SU-DHL-6 (cell line): ENCODE data around the gene TMA7.

Experiments used
- H2AFZ ChIP-seq: fragments of 200-600 bp; sonication (generic); 2 replicates; pipeline ENCODE4 v1.6.1; 2014; ENCODE audit warnings: low read depth, mild to moderate bottlenecking, moderate library complexity, mixed read lengths, antibody characterized with exemption, low read length; ENCODE audit not compliant: severe bottlenecking
- H3F3A ChIP-seq: fragments of 200-600 bp; shearing (Covaris generic); 2 replicates; pipeline ENCODE4 v1.6.0; 2016; ENCODE audit warnings: antibody characterized with exemption, mild to moderate bottlenecking; ENCODE audit not compliant: insufficient read depth
- H3K27ac ChIP-seq: fragments of 200-600 bp; sonication (generic); 2 replicates; pipeline ENCODE4 v1.5.1; 2016; ENCODE audit warnings: low read depth, mild to moderate bottlenecking, low read length, moderate library complexity, mixed read lengths
- H3K27me3 ChIP-seq: fragments of 200-600 bp; sonication (generic), shearing (Covaris generic); 2 replicates; pipeline ENCODE4 v1.6.0; 2014; ENCODE audit warnings: mild to moderate bottlenecking, low read length
- H3K36me3 ChIP-seq: fragments of 200-600 bp; sonication (generic); 2 replicates; pipeline ENCODE4 v1.6.1; 2014; ENCODE audit warnings: mild to moderate bottlenecking, low read length, mixed read lengths
- H3K4me2 ChIP-seq: fragments of 300-600, 200-600 bp; shearing (Covaris generic), sonication (generic); 2 replicates; pipeline ENCODE4 v1.6.0; 2014; ENCODE audit warnings: low read length, low read depth, mild to moderate bottlenecking; ENCODE audit not compliant: poor library complexity, severe bottlenecking
- H3K4me3 ChIP-seq: fragments of 200-600 bp; sonication (generic); 2 replicates; pipeline ENCODE4 v1.5.1; 2014; ENCODE audit warnings: antibody characterized with exemption, low read length, mild to moderate bottlenecking, mixed read lengths; ENCODE audit not compliant: insufficient read depth, poor library complexity, severe bottlenecking
- H3K79me2 ChIP-seq: fragments of 200-600 bp; sonication (generic); 2 replicates; pipeline ENCODE4 v1.6.1; 2014; ENCODE audit warnings: mild to moderate bottlenecking, low read length, moderate library complexity; ENCODE audit not compliant: insufficient read depth
- H3K9ac ChIP-seq: fragments of 200-600 bp; sonication (generic); 2 replicates; pipeline ENCODE4 v1.7.0; 2014; ENCODE audit warnings: mild to moderate bottlenecking, low read length
- H3K9me2 ChIP-seq: fragments of 200-600 bp; sonication (generic); replicated peaks from 2 replicates; pipeline ENCODE4 v1.6.1; 2014; ENCODE audit warnings: low read length; ENCODE audit not compliant: insufficient read depth
- H3K9me3 ChIP-seq: fragments of 200-600 bp; sonication (generic); 2 replicates; pipeline ENCODE4 v1.6.1; 2014; ENCODE audit warnings: low read length, mixed read lengths; ENCODE audit not compliant: insufficient read depth
- H4K20me1 ChIP-seq: fragments of 200-600 bp; sonication (generic); 2 replicates; pipeline ENCODE4 v1.6.1; 2014; ENCODE audit warnings: low read depth, mild to moderate bottlenecking, antibody characterized with exemption, low read length, moderate library complexity, mixed read lengths
- EZH2phosphoT487 ChIP-seq: fragments of 200-600 bp; sonication (generic), shearing (Covaris generic); conservative IDR thresholded peaks from 2 replicates; pipeline ENCODE4 v1.6.1; 2018; ENCODE audit warnings: mild to moderate bottlenecking, antibody characterized with exemption, low read length, moderate library complexity, mixed read lengths
- TF ChIP-seq, protein P1 (sequence below): fragments of 200-600 bp; sonication (generic); IDR thresholded peaks from one replicate; pipeline ENCODE4 v1.5.1; 2017; ENCODE audit warnings: antibody characterized with exemption, mild to moderate bottlenecking, low read length, moderate library complexity; ENCODE audit not compliant: insufficient read depth, poor library complexity, severe bottlenecking

TMA7 gene

DNA sequence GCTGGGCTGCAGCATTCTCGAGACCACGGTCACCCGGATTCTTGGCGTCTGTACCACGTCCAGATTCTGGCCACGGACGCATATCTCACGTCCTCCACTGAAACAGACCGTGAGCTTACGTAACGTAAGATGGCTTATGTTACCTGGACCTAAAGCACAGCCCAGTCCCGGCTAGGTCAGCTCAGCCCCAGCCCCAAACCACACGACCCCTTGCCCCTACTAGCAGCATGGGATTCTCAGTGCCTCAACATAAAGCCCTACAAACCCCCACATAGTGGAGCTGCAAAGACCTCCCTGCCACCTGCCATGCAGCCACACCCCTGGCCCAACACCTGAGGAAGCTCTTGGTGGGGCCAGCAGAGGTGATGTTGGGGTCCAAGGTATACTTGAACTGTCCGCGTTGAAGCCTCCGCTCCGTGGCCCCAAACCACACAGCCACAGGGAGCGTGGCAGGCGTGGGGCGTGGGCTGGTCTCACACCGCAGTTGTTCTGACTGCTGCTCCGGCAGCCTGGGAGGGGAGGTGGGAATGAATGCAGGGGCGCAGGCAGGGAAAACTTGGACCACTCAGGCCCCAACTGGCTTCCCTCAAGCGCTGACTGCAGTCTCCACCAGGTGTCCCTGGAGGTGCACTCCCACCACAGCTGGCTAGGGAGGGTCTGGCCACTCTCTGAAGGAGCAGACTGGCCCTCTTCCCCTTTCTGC is 24.7 kb upstream of the TMA7 start:
- Histone ChIP-seq H3K4me2 (no peak overlapping the region), H3K79me2 (no peaks in the 10 kb centered on the region), H3K9ac (no peak overlapping the region), H4K20me1 (no peaks in the 10 kb centered on the region), H3K9me2 (no peaks in the 10 kb centered on the region), H3K4me3 (no peak overlapping the region), H3F3A (no peaks in the 10 kb centered on the region), H3K27me3 (no peaks in the 10 kb centered on the region), H3K9me3 (no peaks in the 10 kb centered on the region), H2AFZ (no peak overlapping the region), H3K36me3 (no peaks in the 10 kb centered on the region), H3K27ac (no peak overlapping the region)
- no peak for TF ChIP-seq EZH2phosphoT487
- TF ChIP-seq, protein P1, sequence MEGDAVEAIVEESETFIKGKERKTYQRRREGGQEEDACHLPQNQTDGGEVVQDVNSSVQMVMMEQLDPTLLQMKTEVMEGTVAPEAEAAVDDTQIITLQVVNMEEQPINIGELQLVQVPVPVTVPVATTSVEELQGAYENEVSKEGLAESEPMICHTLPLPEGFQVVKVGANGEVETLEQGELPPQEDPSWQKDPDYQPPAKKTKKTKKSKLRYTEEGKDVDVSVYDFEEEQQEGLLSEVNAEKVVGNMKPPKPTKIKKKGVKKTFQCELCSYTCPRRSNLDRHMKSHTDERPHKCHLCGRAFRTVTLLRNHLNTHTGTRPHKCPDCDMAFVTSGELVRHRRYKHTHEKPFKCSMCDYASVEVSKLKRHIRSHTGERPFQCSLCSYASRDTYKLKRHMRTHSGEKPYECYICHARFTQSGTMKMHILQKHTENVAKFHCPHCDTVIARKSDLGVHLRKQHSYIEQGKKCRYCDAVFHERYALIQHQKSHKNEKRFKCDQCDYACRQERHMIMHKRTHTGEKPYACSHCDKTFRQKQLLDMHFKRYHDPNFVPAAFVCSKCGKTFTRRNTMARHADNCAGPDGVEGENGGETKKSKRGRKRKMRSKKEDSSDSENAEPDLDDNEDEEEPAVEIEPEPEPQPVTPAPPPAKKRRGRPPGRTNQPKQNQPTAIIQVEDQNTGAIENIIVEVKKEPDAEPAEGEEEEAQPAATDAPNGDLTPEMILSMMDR, result no peak

DNA sequence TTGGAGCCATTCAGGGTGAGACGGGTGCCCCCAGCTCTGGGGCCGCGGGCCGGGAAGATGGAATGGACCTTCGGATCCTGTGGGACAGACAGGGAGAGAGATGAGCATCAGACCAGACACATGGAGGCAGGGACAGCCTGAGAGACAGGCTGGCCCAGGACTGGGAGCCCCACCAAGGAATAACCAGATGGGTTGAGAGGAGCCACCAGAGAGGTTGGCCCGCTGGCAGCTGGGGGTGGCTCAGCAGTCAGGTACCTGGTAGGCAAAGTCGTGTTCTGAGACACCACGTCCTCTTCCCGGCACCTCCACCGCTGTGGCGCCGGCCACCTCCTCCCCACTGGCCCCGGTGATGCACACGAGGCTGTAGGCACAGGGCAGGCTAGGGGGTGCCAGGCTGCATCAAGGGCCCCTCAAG is 24.0 kb upstream of the TMA7 start:
- Histone ChIP-seq H3K27me3 (no peaks in the 10 kb centered on the region), H3K36me3 (no peaks in the 10 kb centered on the region), H3K79me2 (no peaks in the 10 kb centered on the region), H3K9ac (no peak overlapping the region), H3K9me3 (no peaks in the 10 kb centered on the region), H3K4me3 (no peak overlapping the region), H4K20me1 (no peaks in the 10 kb centered on the region), H3K9me2 (no peaks in the 10 kb centered on the region), H3F3A (no peaks in the 10 kb centered on the region), H2AFZ (no peak overlapping the region), H3K4me2 (no peak overlapping the region), H3K27ac (no peak overlapping the region)
- TF ChIP-seq EZH2phosphoT487, result no peak
- TF ChIP-seq, protein P1, result no peak

DNA sequence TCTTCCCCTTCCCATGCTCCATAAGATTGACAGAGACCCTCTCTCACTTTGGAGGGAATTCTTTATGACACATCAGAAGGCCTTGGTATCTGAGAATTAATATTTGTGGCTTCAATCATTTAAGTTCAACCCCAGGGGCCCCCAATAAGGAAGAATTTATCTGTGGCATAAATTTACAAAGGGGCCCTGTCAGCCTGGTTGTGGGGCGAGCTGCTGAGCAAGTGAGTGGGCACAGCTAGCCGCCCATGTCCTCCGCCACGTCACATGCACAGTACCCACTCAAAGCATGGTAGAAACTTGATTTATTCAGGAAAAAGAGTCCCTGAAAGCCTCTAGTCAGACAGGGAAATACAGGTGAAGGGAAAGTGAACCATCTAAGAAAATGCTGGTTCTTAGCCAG is 23.5 kb upstream of the TMA7 start:
- Histone ChIP-seq H3K4me3 (no peak overlapping the region), H3K4me2 (no peak overlapping the region), H3F3A (no peaks in the 10 kb centered on the region), H3K79me2 (no peaks in the 10 kb centered on the region), H3K9me3 (no peaks in the 10 kb centered on the region), H3K36me3 (no peaks in the 10 kb centered on the region), H4K20me1 (no peaks in the 10 kb centered on the region), H3K27me3 (no peaks in the 10 kb centered on the region), H3K27ac (no peak overlapping the region), H2AFZ (no peak overlapping the region), H3K9me2 (no peaks in the 10 kb centered on the region), H3K9ac (no peak overlapping the region)
- TF ChIP-seq, protein P1, result no peak
- TF ChIP-seq EZH2phosphoT487, result no peak
